Activated CD8-positive, alpha-beta memory T cell treated with anti-CD3 and anti-CD28 coated beads, Interleukin-2, amount 50 U/mL, for 1 hour (primary cell): ENCODE measurements around the gene ZNF211.

ENCODE experiments used
- DNase-seq: peaks from one replicate; pipeline ENCODE4 v3.0.0-alpha.2; 2020; ENCODE audit errors: extremely low read depth

Gene ZNF211

GRCh38 chr19:57632987-57633831 is at the start of gene ZNF211:
TSS of gene ZNF211 (plus strand) at chr19:57633168. CDS start at chr19:57633347, 179 bp downstream.
- peak; percentile 64 for DNase-seq

GRCh38 chr19:57583521-57584416 is 49.2 kb upstream of the ZNF211 start, which contains the start of gene ZIK1:
TSS of gene ZIK1 (plus strand) at chr19:57584145. CDS start at chr19:57584357, 212 bp downstream.
- peak; percentile 86 for DNase-seq

- no peak for DNase-seq
These were observed 45.4 kb upstream of the ZNF211 start for GRCh38 chr19:57587529-57587928.

GRCh38 chr19:57599377-57599760 is 33.6 kb upstream of the ZNF211 start:
- DNase-seq: no peak

GRCh38 chr19:57599761-57600383 is 33.1 kb upstream of the ZNF211 start, which contains the start of gene ZNF530:
TSS of gene ZNF530 (plus strand) at chr19:57599885. CDS start at chr19:57604346, 4,461 bp downstream.
- DNase-seq: peak; percentile 53

- no peak for DNase-seq
These were observed 26.0 kb upstream of the ZNF211 start for GRCh38 chr19:57606931-57607330.

GRCh38 chr19:57611113-57611512 is 21.9 kb upstream of the ZNF211 start:
- no peak for DNase-seq

- peak; percentile 68 for DNase-seq
These were observed 18.8 kb upstream of the ZNF211 start, which contains the start of gene ZNF134 for GRCh38 chr19:57613941-57614743. TSS of gene ZNF134 (plus strand) at chr19:57614242. CDS start at chr19:57619469, 5,227 bp downstream.

GRCh38 chr19:57615346-57615745 is 17.6 kb upstream of the ZNF211 start:
- DNase-seq: no peak

- DNase-seq: no peak
These were observed 12.2 kb upstream of the ZNF211 start for GRCh38 chr19:57620673-57621348.

GRCh38 chr19:57623091-57623490 is 9.9 kb upstream of the ZNF211 start:
- DNase-seq: no peak

- no peak for DNase-seq
These were observed 814 bp downstream of the ZNF211 start for GRCh38 chr19:57633832-57634131.

GRCh38 chr19:57637379-57637778 is 4.4 kb downstream of the ZNF211 start:
- DNase-seq: no peak

GRCh38 chr19:57641715-57642234 is 8.8 kb downstream of the ZNF211 start:
- DNase-seq: no peak

GRCh38 chr19:57642396-57643046 is 9.6 kb downstream of the ZNF211 start:
- DNase-seq: no peak

GRCh38 chr19:57643734-57644133 is 10.8 kb downstream of the ZNF211 start:
- DNase-seq: no peak

GRCh38 chr19:57648331-57649003 is 15.5 kb downstream of the ZNF211 start:
- DNase-seq: no peak

GRCh38 chr19:57651654-57651996 is 18.7 kb downstream of the ZNF211 start:
- no peak for DNase-seq

GRCh38 chr19:57653689-57654088 is 20.7 kb downstream of the ZNF211 start:
- no peak for DNase-seq
